Mammary epithelial cell (primary cell): Measurements from ENCODE around the gene GPA33.

Experiments
- CTCF ChIP-seq, 2 donors: IDR thresholded peaks in 1 of 2; conservative IDR thresholded peaks in 1 of 2; 2 replicates each; pipeline ENCODE4 v1.5.1; 2011 to 2012; ENCODE audit warnings: inconsistent platforms in 2 of 2, low read length in 2 of 2, mild to moderate bottlenecking in 2 of 2, control low read depth in 1 of 2, low read depth in 1 of 2; ENCODE audit not compliant: insufficient read depth in 1 of 2; ENCODE audit errors: extremely low read depth in 1 of 2
- EZH2 ChIP-seq: IDR thresholded peaks from 2 replicates; pipeline ENCODE4 v1.6.1; 2012; ENCODE audit warnings: low read length, inconsistent platforms, borderline replicate concordance

GRCh38 chr1:167012570-167012969 lies 77.6 kb downstream of the GPA33 start:
- TF ChIP-seq EZH2 (no peak), CTCF (conservative IDR thresholded peaks at IDR 0.05 in 1 of 2, IDR thresholded peaks at IDR 0.05 in 1 of 2; ENCODE audit: extremely low read depth in 1 of 2, insufficient read depth in 1 of 2, low read depth in 1 of 2, low read length in 2 of 2) (no peak)
